Neural cell (in vitro differentiated cells): ENCODE data around the gene PARK7. TPM values are rescaled to one million over a fixed set of nuclear protein-coding genes. Genes with fewer than 3 reads are reported as not detected.

Experiments used
- H2AFZ ChIP-seq: fragments of 200-600, 300-800 bp; sonication (generic), shearing (Covaris generic); 2 replicates; pipeline ENCODE4 v1.6.0; 2014; ENCODE audit warnings: low read depth, mild to moderate bottlenecking, antibody characterized with exemption, low read length, moderate library complexity
- H3F3A ChIP-seq: fragments of 200-600 bp; shearing (Covaris generic); 2 replicates; pipeline ENCODE4 v1.6.1; 2016; ENCODE audit warnings: mild to moderate bottlenecking, moderate library complexity, mixed read lengths, antibody characterized with exemption, low read length; ENCODE audit not compliant: insufficient read depth, poor library complexity, severe bottlenecking
- H3K27ac ChIP-seq: fragments of 200-600, 300-800 bp; sonication (generic), shearing (Covaris generic); 2 replicates; pipeline ENCODE4 v1.5.1; 2014; ENCODE audit warnings: mild to moderate bottlenecking, low read length, moderate library complexity
- H3K27me3 ChIP-seq: fragments of 300-800, 200-600 bp; sonication (generic), shearing (Covaris generic); 2 replicates; pipeline ENCODE4 v1.6.0; 2014; ENCODE audit warnings: mild to moderate bottlenecking, low read depth, low read length, moderate library complexity; ENCODE audit not compliant: insufficient read depth
- H3K36me3 ChIP-seq: fragments of 300-800, 200-600 bp; sonication (generic), shearing (Covaris generic); 2 replicates; pipeline ENCODE4 v1.5.1; 2014; ENCODE audit warnings: mild to moderate bottlenecking, antibody characterized with exemption, low read length, moderate library complexity; ENCODE audit not compliant: insufficient read depth
- H3K4me2 ChIP-seq: fragments of 300-800, 200-600 bp; sonication (generic), shearing (Covaris generic); 2 replicates; pipeline ENCODE4 v1.6.0; 2014; ENCODE audit warnings: mild to moderate bottlenecking, low read length
- H3K4me3 ChIP-seq: fragments of 300-800, 200-600 bp; sonication (generic), shearing (Covaris generic); 2 replicates; pipeline ENCODE4 v1.5.1; 2014; ENCODE audit warnings: mild to moderate bottlenecking, low read length, moderate library complexity
- H3K79me2 ChIP-seq: fragments of 200-600 bp; shearing (Covaris generic); replicated peaks from 2 replicates; pipeline ENCODE4 v1.6.0; 2014; ENCODE audit warnings: mild to moderate bottlenecking, low read length, moderate library complexity; ENCODE audit not compliant: insufficient read depth
- H3K9ac ChIP-seq: fragments of 300-800, 200-600 bp; sonication (generic), shearing (Covaris generic); 2 replicates; pipeline ENCODE4 v1.6.1; 2016; ENCODE audit warnings: mild to moderate bottlenecking, low read length, mixed read lengths
- H3K9me2 ChIP-seq: fragments of 200-600 bp; shearing (Covaris generic); 2 replicates; pipeline ENCODE4 v1.6.1; 2016; ENCODE audit warnings: mild to moderate bottlenecking, low read length, mixed read lengths; ENCODE audit not compliant: insufficient read depth
- H3K9me3 ChIP-seq: fragments of 200-600, 300-800 bp; sonication (generic), shearing (Covaris generic); 2 replicates; pipeline ENCODE4 v1.6.1; 2016; ENCODE audit warnings: mild to moderate bottlenecking, mixed run types, low read length, moderate library complexity, mixed read lengths
- H4K20me1 ChIP-seq: fragments of 200-600 bp; shearing (Covaris generic); 2 replicates; pipeline ENCODE4 v1.6.1; 2016; ENCODE audit warnings: mild to moderate bottlenecking, mixed run types; ENCODE audit not compliant: insufficient read depth
- CTCF ChIP-seq: fragments of 450-650 bp; IDR thresholded peaks from 2 replicates; pipeline ENCODE4 v1.5.1; 2014; ENCODE audit warnings: antibody characterized with exemption, mild to moderate bottlenecking, moderate library complexity; ENCODE audit not compliant: poor library complexity, severe bottlenecking
- EP300 ChIP-seq: fragments of 450-650 bp; conservative IDR thresholded peaks from 2 replicates; pipeline ENCODE4 v1.6.1; 2014; ENCODE audit warnings: antibody characterized with exemption, mild to moderate bottlenecking, moderate library complexity; ENCODE audit not compliant: poor library complexity, severe bottlenecking
- EZH2 ChIP-seq: fragments of 200-600, 300-800 bp; shearing (Covaris generic), sonication (generic); IDR thresholded peaks from 2 replicates; pipeline ENCODE4 v1.6.1; 2014; ENCODE audit warnings: antibody characterized with exemption, low read length, borderline replicate concordance, mild to moderate bottlenecking; ENCODE audit not compliant: insufficient read depth, poor library complexity, severe bottlenecking
- MXI1 ChIP-seq: fragments of 450-650 bp; conservative IDR thresholded peaks from 2 replicates; pipeline ENCODE4 v1.6.1; 2014; ENCODE audit warnings: antibody characterized with exemption, mild to moderate bottlenecking; ENCODE audit not compliant: poor library complexity, severe bottlenecking
- POLR2AphosphoS5 ChIP-seq: IDR thresholded peaks from 2 replicates; pipeline ENCODE4 v1.6.1; 2012
- RAD21 ChIP-seq: fragments of 450-650 bp; conservative IDR thresholded peaks from 2 replicates; pipeline ENCODE4 v1.6.1; 2014; ENCODE audit warnings: antibody characterized with exemption, mild to moderate bottlenecking, moderate library complexity
- REST ChIP-seq: IDR thresholded peaks from 2 replicates; pipeline ENCODE4 v1.6.1; 2012; ENCODE audit warnings: borderline replicate concordance
- SMC3 ChIP-seq: fragments of 450-650 bp; conservative IDR thresholded peaks from 2 replicates; pipeline ENCODE4 v1.6.1; 2014; ENCODE audit warnings: antibody characterized with exemption, mild to moderate bottlenecking, moderate library complexity; ENCODE audit not compliant: poor library complexity
- TAF1 ChIP-seq: IDR thresholded peaks from 2 replicates; pipeline ENCODE4 v1.6.1; 2012; ENCODE audit warnings: low read depth
- polyA plus RNA-seq: library from polyadenylated mRNA; depleted of rRNA; stranded (reverse); fragments of >200 nt; gene quantifications from 2 replicates; pipeline ENCODE4 v1.2.3, GENCODE V29; 2014

PARK7 gene
- polyA plus RNA-seq, 1 donor from 2014 or later: 378 TPM

- H3K79me2 ChIP-seq: peaks cover 8% of the 10 kb centered on the region
- H3K9me3 ChIP-seq: no peaks in the 10 kb centered on the region
- peaks cover 13% of the 10 kb centered on the region for H3K36me3 ChIP-seq
- H3K27ac ChIP-seq: no peak overlapping the region
- H3F3A ChIP-seq: no peaks in the 10 kb centered on the region
- H4K20me1 ChIP-seq: no peaks in the 10 kb centered on the region
- TF ChIP-seq EZH2 (no peak), MXI1 (no peak), EP300 (no peak), TAF1 (no peak), POLR2AphosphoS5 (no peak), CTCF (no peak), SMC3 (no peak), REST (no peak), RAD21 (no peak)
- H3K9me2 ChIP-seq: no peaks in the 10 kb centered on the region
- no peaks in the 10 kb centered on the region for H3K27me3 ChIP-seq
- H3K4me2 ChIP-seq: no peak overlapping the region
- no peak overlapping the region for H3K9ac ChIP-seq
- H2AFZ ChIP-seq: no peak overlapping the region
- H3K4me3 ChIP-seq: no peak overlapping the region
Measured at GRCh38 chr1:7971024-7971423, 9.5 kb downstream of the PARK7 start.

- Histone ChIP-seq H3K27me3 (no peaks in the 10 kb centered on the region), H3K27ac (no peak overlapping the region), H3K9me2 (no peaks in the 10 kb centered on the region), H3K9me3 (no peaks in the 10 kb centered on the region), H3K4me2 (no peak overlapping the region), H3F3A (no peaks in the 10 kb centered on the region), H2AFZ (no peak overlapping the region), H3K4me3 (no peak overlapping the region), H3K9ac (no peak overlapping the region), H3K36me3 (peaks cover 13% of the 10 kb centered on the region), H3K79me2 (peaks cover 4% of the 10 kb centered on the region), H4K20me1 (no peaks in the 10 kb centered on the region)
- TF ChIP-seq REST (no peak), EZH2 (no peak), SMC3 (no peak), RAD21 (no peak), MXI1 (no peak), TAF1 (no peak), POLR2AphosphoS5 (no peak), EP300 (no peak), CTCF (no peak)
Measured at GRCh38 chr1:7972285-7972684, 10.8 kb downstream of the PARK7 start.
